GM12872 (cell line): ENCODE results near the gene TST.

Source experiments
- TF ChIP-seq, protein P1 (sequence below): IDR thresholded peaks from 3 replicates; pipeline ENCODE4 v1.5.1; 2011; ENCODE audit warnings: low read depth, mild to moderate bottlenecking, low read length, moderate library complexity; ENCODE audit not compliant: insufficient read depth

The TST gene

DNA sequence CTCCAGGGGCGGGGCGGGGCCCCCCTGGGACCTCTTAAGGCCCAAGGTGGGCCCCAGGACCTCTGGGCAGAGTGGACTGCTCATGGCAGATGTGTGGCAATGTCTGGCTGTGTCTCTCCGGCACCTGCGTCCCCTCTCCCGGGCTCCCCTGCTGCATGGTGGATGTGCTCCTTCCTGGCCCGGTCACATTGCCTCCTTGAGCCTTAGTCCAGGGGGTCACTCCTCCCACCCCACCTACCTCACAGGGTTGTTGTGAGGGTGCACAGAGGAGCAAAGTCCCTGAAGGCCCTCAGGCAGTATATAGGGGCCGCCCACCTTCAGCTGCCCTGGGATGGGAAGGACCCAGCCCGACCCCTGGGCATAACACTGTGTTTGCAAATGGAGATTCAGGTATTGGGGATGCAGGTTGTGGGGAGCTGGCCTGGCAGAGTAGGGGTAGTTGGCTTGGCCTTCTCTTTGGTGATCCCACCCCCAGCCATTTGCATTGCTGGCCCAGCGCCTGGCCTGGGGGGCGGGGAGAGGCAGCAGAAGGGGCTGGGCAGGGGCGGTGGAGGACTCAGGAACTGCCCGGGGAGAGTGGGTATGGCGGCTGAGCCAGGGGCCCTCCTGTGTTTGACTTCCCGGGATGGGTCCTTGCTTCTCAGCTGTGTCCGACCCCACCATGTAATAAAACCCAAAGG is 43.6 kb upstream of the TST start:
- TF ChIP-seq, protein P1, sequence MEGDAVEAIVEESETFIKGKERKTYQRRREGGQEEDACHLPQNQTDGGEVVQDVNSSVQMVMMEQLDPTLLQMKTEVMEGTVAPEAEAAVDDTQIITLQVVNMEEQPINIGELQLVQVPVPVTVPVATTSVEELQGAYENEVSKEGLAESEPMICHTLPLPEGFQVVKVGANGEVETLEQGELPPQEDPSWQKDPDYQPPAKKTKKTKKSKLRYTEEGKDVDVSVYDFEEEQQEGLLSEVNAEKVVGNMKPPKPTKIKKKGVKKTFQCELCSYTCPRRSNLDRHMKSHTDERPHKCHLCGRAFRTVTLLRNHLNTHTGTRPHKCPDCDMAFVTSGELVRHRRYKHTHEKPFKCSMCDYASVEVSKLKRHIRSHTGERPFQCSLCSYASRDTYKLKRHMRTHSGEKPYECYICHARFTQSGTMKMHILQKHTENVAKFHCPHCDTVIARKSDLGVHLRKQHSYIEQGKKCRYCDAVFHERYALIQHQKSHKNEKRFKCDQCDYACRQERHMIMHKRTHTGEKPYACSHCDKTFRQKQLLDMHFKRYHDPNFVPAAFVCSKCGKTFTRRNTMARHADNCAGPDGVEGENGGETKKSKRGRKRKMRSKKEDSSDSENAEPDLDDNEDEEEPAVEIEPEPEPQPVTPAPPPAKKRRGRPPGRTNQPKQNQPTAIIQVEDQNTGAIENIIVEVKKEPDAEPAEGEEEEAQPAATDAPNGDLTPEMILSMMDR, result no peak

DNA sequence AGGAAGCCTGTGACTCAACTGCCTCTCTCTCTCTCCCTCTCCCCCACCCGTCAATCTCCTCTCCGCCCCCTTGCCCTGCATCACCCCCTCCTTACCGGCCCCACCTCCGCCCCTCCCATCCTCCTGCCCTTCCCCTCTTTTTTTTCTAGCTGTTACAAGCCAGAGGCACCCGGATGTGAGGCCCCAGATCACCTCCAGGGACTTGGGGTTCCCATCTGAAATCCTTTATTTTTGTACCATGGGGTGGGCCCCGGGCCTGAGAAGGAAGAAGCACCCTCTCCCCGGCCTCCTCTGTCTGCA is 43.1 kb upstream of the TST start:
- TF ChIP-seq, protein P1, result no peak

DNA sequence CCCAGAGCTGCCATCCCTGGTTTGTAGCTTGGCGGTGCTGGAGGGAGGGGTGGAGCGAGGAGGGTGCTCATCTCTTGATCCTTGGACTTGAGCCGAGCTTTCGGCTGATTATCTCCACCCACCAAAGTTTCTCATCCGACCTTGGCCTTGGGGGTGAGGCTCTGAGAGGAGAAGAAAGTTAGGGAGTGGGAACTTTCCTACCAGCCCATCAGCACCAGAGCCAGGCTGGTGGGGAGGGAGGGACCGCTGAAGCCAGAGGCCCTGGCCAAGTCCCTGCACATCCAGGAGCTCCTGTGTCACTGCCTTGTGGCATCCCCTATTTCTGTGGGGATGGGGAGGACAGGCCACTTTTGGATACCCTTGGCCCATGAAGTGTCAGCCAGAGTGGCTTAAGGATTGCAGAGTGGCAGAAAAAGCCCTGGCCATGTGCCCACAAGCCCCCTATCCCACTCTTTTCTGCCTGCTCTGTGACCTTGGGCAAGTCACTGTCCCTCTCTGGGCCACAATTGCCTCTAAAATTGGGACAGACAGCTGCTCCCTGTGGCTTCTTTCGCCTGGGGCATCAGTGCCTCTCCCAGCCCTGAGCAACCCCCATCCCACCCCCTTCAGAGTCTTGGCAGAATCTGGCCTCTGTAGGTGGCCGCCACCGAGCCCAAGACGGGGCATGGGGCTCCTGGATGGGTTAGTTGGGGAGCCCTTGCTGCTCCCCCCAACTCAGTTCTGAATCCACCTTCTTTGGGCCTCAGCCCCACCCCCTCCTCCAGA is 42.5 kb upstream of the TST start:
- TF ChIP-seq, protein P1, result no peak

DNA sequence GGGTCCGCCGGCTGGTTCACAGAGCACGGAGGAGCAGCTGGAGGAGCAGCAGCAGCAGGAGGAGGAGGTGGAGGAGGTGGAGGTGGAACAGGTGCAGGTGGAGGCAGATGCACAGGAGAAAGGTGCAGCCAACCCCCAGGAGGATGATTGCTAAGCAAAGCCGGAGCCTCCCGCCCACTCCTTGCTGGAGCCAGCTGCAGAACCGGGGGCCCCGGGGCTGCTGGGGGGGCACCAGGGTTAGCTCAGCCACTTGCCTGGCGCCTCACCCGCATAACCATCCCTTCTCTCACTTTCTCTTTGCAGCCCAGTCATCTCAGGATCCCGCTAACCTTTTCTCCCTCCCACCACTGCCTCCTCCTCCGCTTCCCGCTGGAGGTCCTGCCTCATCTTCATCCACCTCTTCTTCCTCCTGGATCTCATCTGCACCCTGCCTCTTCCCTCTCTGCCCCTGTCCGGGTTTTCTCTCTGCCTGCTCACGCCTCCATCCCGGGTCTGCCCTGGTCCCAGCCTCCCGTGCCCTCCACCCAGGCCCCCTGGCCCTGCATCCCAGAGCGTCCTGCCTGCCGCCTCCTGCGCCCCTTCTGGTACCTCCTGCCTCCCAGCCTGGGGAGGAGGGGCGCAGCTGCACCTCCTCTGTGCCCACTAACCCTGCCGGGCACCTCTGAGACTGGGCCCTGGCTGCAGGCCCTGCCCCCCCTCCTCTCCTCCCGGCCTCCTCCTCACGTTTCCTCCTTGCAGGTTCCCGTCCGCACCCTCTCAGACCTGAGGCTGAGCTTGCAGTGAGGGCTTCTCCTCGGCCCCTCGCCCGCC is 41.8 kb upstream of the TST start:
- TF ChIP-seq, protein P1, result no peak

DNA sequence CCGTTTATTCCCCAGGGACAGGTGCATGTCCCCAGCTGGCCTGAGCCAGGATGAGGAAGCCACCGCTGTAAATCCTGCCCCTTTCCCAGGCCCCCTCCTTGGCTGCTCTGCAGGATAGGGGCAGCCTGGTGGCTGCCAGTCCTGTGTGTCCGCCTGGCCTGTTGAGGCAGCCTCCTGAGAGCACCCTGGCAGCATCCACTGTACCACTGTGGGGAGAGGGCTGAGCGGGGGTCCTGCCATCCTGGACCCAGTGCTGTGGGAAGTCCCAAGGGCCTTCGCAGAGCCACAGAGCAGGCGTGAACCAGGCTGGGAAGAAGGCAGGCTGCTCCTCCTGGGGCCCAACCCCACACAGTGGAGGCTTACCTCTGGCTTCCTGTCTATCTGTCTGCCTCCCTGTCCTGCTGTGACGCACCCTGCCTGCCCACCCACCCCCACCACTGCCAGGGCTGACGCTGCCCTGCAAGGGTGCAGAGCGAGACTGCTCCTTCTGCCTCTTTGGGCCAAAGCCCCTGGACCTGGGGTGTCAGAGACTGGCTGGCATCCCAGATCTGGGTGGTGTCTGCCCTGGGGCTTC is 40.7 kb upstream of the TST start:
- TF ChIP-seq, protein P1, result no peak

GRCh38 chr22:37058917-37059701 is 39.9 kb upstream of the TST start:
- TF ChIP-seq, protein P1, result no peak
